Stimulated activated CD8-positive, alpha-beta memory T cell treated with anti-CD3 and anti-CD28 coated beads, Interleukin-4, amount 100 ng/mL, for 48 hours (primary cell): ENCODE measurements around the gene APOC1.

Experiments used
- DNase-seq: peaks from one replicate; pipeline ENCODE4 v3.0.0-alpha.2; 2020

The APOC1 gene

GRCh38 chr19:44957526-44957925 lies 43.1 kb downstream of the APOC1 start:
- DNase-seq, result no peak

GRCh38 chr19:44958090-44958489 lies 43.7 kb downstream of the APOC1 start:
- no peak for DNase-seq

- no peak for DNase-seq
Observed at GRCh38 chr19:44959691-44960090, 45.3 kb downstream of the APOC1 start.

- DNase-seq, result no peak
Observed at GRCh38 chr19:44960906-44961728, 46.7 kb downstream of the APOC1 start.

GRCh38 chr19:44961821-44962220 lies 47.4 kb downstream of the APOC1 start:
- no peak for DNase-seq

GRCh38 chr19:44968118-44968517 lies 53.7 kb downstream of the APOC1 start:
- DNase-seq, result no peak

GRCh38 chr19:44968670-44969069 lies 54.3 kb downstream of the APOC1 start:
- no peak for DNase-seq
